ENCODE results near the gene PIAS2. TPM values are rescaled to one million over a fixed set of nuclear protein-coding genes. Genes with fewer than 3 reads are reported as not detected.

Gene PIAS2
- total RNA-seq, 1 donor = 36.6 TPM

GRCh38 chr18:46891742-46892214 lies 25.5 kb downstream of the PIAS2 start:
- peaks cover 60% of the 10 kb centered on the region for H3K79me2 ChIP-seq (ENCODE audit: insufficient read depth, low read length)
- TF ChIP-seq CTCF (IDR thresholded peaks at IDR 0.05; ENCODE audit: extremely low read depth, low read depth, low read length) = no peak
- H4K20me1 ChIP-seq (ENCODE audit: insufficient read depth, low read length) = peaks cover 2% of the 10 kb centered on the region
- H3K4me1 ChIP-seq (ENCODE audit: insufficient read depth, low read length) = no peaks in the 10 kb centered on the region
- H3K9me3 ChIP-seq (ENCODE audit: low read depth, low read length) = peaks cover 4% of the 10 kb centered on the region
- H3K27me3 ChIP-seq (ENCODE audit: insufficient read depth, low read length) = no peaks in the 10 kb centered on the region
- H3K27ac ChIP-seq (ENCODE audit: low read depth, low read length) = no peak overlapping the region
- H3K4me3 ChIP-seq (ENCODE audit: insufficient read depth, low read length) = no peak overlapping the region
- peaks cover 14% of the 10 kb centered on the region for H3K36me3 ChIP-seq (ENCODE audit: insufficient read depth, low read length)
- no peak overlapping the region for H3K4me2 ChIP-seq (ENCODE audit: insufficient read depth, low read length)
- H2AFZ ChIP-seq (ENCODE audit: low read length) = no peak overlapping the region
- DNase-seq (ENCODE audit: insufficient read length, low spot score, missing footprints) = no peak

GRCh38 chr18:46888965-46889364 lies 28.3 kb downstream of the PIAS2 start:
- Histone ChIP-seq H3K79me2 (ENCODE audit: insufficient read depth, low read length) (peaks cover 52% of the 10 kb centered on the region), H3K9me3 (ENCODE audit: low read depth, low read length) (peaks cover 4% of the 10 kb centered on the region), H2AFZ (ENCODE audit: low read length) (no peak overlapping the region), H3K4me1 (ENCODE audit: insufficient read depth, low read length) (no peaks in the 10 kb centered on the region), H3K27me3 (ENCODE audit: insufficient read depth, low read length) (no peaks in the 10 kb centered on the region), H3K4me3 (ENCODE audit: insufficient read depth, low read length) (no peak overlapping the region), H3K27ac (ENCODE audit: low read depth, low read length) (no peak overlapping the region), H3K36me3 (ENCODE audit: insufficient read depth, low read length) (peaks cover 14% of the 10 kb centered on the region), H4K20me1 (ENCODE audit: insufficient read depth, low read length) (peaks cover 2% of the 10 kb centered on the region), H3K4me2 (ENCODE audit: insufficient read depth, low read length) (no peak overlapping the region)
- no peak for TF ChIP-seq CTCF (IDR thresholded peaks at IDR 0.05; ENCODE audit: extremely low read depth, low read depth, low read length)
- DNase-seq (ENCODE audit: insufficient read length, low spot score, missing footprints) = no peak

- Histone ChIP-seq H2AFZ (ENCODE audit: low read length) (no peak overlapping the region), H3K79me2 (ENCODE audit: insufficient read depth, low read length) (peaks cover 46% of the 10 kb centered on the region), H3K27ac (ENCODE audit: low read depth, low read length) (no peak overlapping the region), H4K20me1 (ENCODE audit: insufficient read depth, low read length) (peaks cover 2% of the 10 kb centered on the region), H3K27me3 (ENCODE audit: insufficient read depth, low read length) (no peaks in the 10 kb centered on the region), H3K36me3 (ENCODE audit: insufficient read depth, low read length) (peaks cover 14% of the 10 kb centered on the region), H3K4me2 (ENCODE audit: insufficient read depth, low read length) (no peak overlapping the region), H3K4me1 (ENCODE audit: insufficient read depth, low read length) (no peaks in the 10 kb centered on the region), H3K9me3 (ENCODE audit: low read depth, low read length) (peaks cover 4% of the 10 kb centered on the region), H3K4me3 (ENCODE audit: insufficient read depth, low read length) (no peak overlapping the region)
- DNase-seq (ENCODE audit: insufficient read length, low spot score, missing footprints) = no peak
- TF ChIP-seq CTCF (IDR thresholded peaks at IDR 0.05; ENCODE audit: extremely low read depth, low read depth, low read length) = no peak
Measured at GRCh38 chr18:46886893-46887292, 30.4 kb downstream of the PIAS2 start.

GRCh38 chr18:46883180-46883579 lies 34.1 kb downstream of the PIAS2 start:
- H3K79me2 ChIP-seq (ENCODE audit: insufficient read depth, low read length) = peaks cover 35% of the 10 kb centered on the region
- no peaks in the 10 kb centered on the region for H3K36me3 ChIP-seq (ENCODE audit: insufficient read depth, low read length)
- H3K4me2 ChIP-seq (ENCODE audit: insufficient read depth, low read length) = no peak overlapping the region
- H2AFZ ChIP-seq (ENCODE audit: low read length) = no peak overlapping the region
- H3K4me3 ChIP-seq (ENCODE audit: insufficient read depth, low read length) = no peak overlapping the region
- no peaks in the 10 kb centered on the region for H3K4me1 ChIP-seq (ENCODE audit: insufficient read depth, low read length)
- peaks cover 5% of the 10 kb centered on the region for H4K20me1 ChIP-seq (ENCODE audit: insufficient read depth, low read length)
- DNase-seq (ENCODE audit: insufficient read length, low spot score, missing footprints) = no peak
- TF ChIP-seq CTCF (IDR thresholded peaks at IDR 0.05; ENCODE audit: extremely low read depth, low read depth, low read length) = no peak
- no peaks in the 10 kb centered on the region for H3K9me3 ChIP-seq (ENCODE audit: low read depth, low read length)
- H3K27ac ChIP-seq (ENCODE audit: low read depth, low read length) = no peak overlapping the region
- no peaks in the 10 kb centered on the region for H3K27me3 ChIP-seq (ENCODE audit: insufficient read depth, low read length)

Measured in osteoblast (primary cell).